GM19395 (cell line): ENCODE results near the gene CDH4.

Experiments
- ATAC-seq: cut with Tn5 transposase; IDR thresholded peaks from one replicate; pipeline ENCODE4 v1.9.1; 2021; ENCODE audit warnings: mild to moderate bottlenecking, moderate library complexity; ENCODE audit not compliant: unreplicated experiment

Gene CDH4

GRCh38 chr20:61951695-61952533 is 699.9 kb downstream of the CDH4 start:
- no peak for ATAC-seq

GRCh38 chr20:61953037-61954021 is 701.3 kb downstream of the CDH4 start:
- no peak for ATAC-seq

GRCh38 chr20:61954276-61955021 is 702.4 kb downstream of the CDH4 start:
- no peak for ATAC-seq

GRCh38 chr20:61955668-61956395 is 703.8 kb downstream of the CDH4 start:
- no peak for ATAC-seq

- no peak for ATAC-seq
Observed at GRCh38 chr20:61956396-61957342, 704.6 kb downstream of the CDH4 start.

GRCh38 chr20:61957961-61958715 is 706.1 kb downstream of the CDH4 start:
- no peak for ATAC-seq

GRCh38 chr20:61958773-61959700 is 707.0 kb downstream of the CDH4 start:
- ATAC-seq: no peak

- no peak for ATAC-seq
Observed at GRCh38 chr20:61960836-61961235, 708.8 kb downstream of the CDH4 start.

GRCh38 chr20:61963149-61963548 is 711.1 kb downstream of the CDH4 start:
- ATAC-seq: no peak

- ATAC-seq: no peak
Observed at GRCh38 chr20:61963885-61964674, 712.0 kb downstream of the CDH4 start.

GRCh38 chr20:61964675-61965605 is 712.9 kb downstream of the CDH4 start:
- ATAC-seq: no peak

GRCh38 chr20:61965606-61966491 is 713.8 kb downstream of the CDH4 start:
- no peak for ATAC-seq

- ATAC-seq: no peak
Observed at GRCh38 chr20:61966492-61967244, 714.6 kb downstream of the CDH4 start.

GRCh38 chr20:61967300-61967699 is 715.2 kb downstream of the CDH4 start:
- no peak for ATAC-seq
